ENCODE data around the gene MRNIP.
A peak's percentile ranks its signal among the peaks of the same experiment; 100 is the strongest.

The MRNIP gene

DNA sequence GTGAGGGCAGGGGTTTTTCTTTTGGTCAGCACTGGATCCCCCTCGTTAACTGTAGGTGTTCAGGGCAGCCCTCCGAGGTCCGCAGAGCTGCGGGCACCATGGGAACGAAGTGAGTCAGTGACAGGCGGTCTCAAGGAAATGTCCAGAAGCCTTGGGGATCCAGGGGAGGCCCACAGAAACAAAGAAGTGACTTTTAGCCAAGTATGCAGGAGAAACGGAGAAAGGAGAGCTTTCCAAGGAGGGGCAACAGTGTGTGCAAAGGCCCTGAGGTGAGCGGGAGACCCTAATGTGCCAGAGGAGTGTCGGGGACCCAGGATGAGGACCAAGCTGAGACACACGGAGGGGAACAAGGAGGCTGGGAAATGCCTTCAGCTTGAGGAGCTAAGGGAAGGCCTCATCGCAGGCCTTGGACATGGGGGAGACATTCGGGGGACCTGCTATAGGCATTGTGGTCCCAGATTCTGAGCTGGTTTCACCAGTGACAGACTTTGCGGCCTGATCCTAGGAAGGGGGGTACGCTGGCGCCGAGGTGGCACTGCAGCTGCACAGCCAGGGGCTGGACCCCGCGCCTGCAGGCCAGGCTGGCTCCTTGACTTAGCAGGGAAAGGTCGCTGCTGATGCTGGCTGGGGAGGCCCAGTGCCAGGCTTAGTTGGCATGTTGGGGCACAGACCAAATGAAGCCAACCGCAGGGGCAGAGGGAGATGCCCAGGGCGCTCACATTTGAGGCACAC is 61.6 kb downstream of the MRNIP start:
- no peak for DNase-seq (ENCODE audit: extremely low read depth, low read depth)
- TF ChIP-seq, protein P1, sequence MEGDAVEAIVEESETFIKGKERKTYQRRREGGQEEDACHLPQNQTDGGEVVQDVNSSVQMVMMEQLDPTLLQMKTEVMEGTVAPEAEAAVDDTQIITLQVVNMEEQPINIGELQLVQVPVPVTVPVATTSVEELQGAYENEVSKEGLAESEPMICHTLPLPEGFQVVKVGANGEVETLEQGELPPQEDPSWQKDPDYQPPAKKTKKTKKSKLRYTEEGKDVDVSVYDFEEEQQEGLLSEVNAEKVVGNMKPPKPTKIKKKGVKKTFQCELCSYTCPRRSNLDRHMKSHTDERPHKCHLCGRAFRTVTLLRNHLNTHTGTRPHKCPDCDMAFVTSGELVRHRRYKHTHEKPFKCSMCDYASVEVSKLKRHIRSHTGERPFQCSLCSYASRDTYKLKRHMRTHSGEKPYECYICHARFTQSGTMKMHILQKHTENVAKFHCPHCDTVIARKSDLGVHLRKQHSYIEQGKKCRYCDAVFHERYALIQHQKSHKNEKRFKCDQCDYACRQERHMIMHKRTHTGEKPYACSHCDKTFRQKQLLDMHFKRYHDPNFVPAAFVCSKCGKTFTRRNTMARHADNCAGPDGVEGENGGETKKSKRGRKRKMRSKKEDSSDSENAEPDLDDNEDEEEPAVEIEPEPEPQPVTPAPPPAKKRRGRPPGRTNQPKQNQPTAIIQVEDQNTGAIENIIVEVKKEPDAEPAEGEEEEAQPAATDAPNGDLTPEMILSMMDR (IDR thresholded peaks at IDR 0.05; ENCODE audit: low read depth, low read length) = no peak

DNA sequence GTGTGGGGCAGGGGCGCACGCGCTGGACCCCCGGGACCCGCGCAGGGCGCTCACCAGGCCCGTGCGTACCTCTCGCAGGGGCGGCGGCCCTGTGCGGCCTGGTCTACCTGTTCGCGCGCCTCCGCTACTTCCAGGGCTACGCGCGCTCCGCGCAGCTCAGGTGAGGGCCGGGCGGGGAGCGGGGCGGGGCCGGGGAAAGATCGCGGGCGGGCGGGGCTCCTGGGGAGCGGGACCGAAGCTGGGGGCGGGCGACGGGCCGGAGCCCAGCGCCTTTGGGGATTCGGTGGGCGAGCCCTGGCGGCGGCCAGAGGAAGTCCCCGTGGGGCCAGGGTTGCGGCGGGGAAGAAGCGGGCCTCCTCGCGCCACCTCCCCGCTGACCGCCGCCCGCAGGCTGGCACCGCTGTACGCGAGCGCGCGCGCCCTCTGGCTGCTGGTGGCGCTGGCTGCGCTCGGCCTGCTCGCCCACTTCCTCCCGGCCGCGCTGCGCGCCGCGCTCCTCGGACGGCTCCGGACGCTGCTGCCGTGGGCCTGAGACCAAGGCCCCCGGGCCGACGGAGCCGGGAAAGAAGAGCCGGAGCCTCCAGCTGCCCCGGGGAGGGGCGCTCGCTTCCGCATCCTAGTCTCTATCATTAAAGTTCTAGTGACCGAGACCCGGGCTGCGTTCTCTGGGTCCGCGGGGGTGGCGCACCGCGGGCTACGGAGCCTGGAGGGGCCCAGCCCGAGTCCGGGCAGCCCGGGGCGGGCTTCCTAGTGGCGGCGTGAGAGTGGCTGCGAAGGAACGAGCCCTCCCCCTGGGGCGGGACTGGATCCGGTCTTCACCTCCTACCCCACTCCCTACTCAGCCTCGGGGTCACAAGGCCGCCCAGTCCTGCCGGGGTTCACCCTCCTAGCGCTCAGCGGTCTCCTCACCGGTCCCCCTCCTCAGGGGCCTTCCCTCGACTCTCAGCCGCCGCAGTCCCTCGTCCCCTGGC is 62.5 kb downstream of the MRNIP start:
- TF ChIP-seq, protein P1 (IDR thresholded peaks at IDR 0.05; ENCODE audit: low read depth, low read length) = peak; percentile 42
- DNase-seq (ENCODE audit: extremely low read depth, low read depth) = peak; percentile 56

DNA sequence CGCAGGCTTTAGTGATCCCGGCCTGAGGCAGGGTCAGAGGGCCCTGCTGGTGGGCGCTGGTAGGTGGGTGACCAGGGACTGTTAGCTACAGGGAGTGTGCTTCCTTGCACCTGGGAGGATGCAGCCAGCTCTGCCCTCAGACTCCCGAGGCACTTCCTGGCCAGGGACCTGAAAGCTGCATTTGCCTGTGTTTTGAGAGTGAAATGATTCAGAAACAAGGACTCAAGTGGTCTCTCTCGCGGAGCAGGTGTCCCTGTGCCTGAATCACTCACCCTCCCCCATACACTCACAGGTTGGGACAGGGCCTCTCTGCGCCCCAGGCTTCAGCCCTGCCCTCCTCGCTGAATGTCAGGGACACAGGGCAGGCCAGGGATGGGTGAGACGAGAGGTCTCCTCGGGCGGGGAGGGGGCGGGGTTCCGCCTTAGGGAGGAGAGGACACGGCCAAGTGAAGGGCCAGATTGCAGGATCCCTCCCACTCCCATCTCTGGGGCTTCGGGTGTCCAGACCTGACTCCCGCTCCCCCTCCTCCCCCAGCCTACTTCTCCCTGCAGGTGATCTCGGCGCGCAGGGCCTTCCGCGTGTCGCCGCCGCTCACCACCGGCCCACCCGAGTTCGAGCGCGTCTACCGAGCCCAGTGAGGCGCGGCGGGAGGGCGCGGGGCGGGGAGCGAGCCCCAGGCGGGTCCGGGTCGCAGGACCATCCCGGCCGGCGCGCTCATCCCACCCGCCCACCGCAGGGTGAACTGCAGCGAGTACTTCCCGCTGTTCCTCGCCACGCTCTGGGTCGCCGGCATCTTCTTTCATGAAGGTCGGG is 63.4 kb downstream of the MRNIP start:
- no peak for DNase-seq (ENCODE audit: extremely low read depth, low read depth)
- TF ChIP-seq, protein P1 (IDR thresholded peaks at IDR 0.05; ENCODE audit: low read depth, low read length) = no peak

DNA sequence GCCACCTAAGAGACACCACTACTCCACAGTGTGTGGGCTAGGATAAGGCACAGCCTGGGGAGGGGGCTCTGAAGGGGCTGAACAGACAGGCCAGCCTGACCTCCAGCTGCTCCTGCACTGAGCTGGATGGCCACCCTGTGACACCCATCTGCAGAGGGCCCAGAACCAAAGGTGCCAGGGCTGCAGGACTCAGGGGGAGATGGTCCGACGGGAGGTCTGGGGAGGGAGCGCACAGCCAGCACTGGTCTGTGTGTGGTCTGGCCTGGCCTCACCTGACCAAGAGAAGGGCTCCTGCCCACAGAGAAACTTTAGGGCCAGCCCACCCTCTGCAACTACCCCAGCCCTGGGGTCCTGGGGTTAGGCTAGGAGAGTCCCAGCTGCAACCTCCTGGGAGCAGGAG is 64.0 kb downstream of the MRNIP start:
- TF ChIP-seq, protein P1 (IDR thresholded peaks at IDR 0.05; ENCODE audit: low read depth, low read length) = no peak
- no peak for DNase-seq (ENCODE audit: extremely low read depth, low read depth)

DNA sequence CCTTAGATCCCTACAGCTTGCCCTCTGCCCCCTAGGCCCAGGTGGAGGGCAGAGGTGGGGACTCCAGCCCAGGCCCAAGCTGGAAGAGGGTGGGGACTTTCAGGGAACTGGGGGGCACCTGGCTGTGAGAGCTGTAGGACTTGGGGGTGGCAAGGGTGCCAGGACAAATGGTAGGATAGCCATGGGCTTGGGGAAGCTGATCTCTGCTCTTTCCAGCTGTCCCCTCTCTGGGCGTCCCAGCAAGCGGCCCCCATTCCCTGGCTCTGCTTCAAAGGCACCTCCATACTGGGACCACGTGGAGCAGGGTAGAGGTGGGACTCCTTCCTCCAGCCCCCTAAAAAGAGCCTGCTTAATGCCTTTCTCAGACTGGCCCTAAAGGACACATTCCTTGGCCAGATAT is 64.4 kb downstream of the MRNIP start:
- no peak for DNase-seq (ENCODE audit: extremely low read depth, low read depth)
- TF ChIP-seq, protein P1 (IDR thresholded peaks at IDR 0.05; ENCODE audit: low read depth, low read length) = no peak

GRCh38 chr5:179793468-179794139 is 65.0 kb downstream of the MRNIP start, which contains the start of gene LTC4S:
Gene LTC4S (plus strand): TSS chr5:179793986. CDS start chr5:179794081, 95 bp downstream.
- TF ChIP-seq, protein P1 (IDR thresholded peaks at IDR 0.05; ENCODE audit: low read depth, low read length) = no peak
- no peak for DNase-seq (ENCODE audit: extremely low read depth, low read depth)
